Stimulated activated CD4-positive, alpha-beta T cell treated with anti-CD3 and anti-CD28 coated beads, TNF-alpha, amount 100 ng/mL, for 4 hours (primary cell): Measurements from ENCODE around the gene CARHSP1.
"Not testable (repeated sequence)": the region's sequence is repeated elsewhere in the genome, so short reads cannot be mapped to it uniquely, and the experiment has no call there.

Experiments used
- DNase-seq, 3 experiments: peaks; one replicate each; pipeline ENCODE4 v3.0.0-alpha.2; 2020; ENCODE audit warnings: low read depth in 3 of 3

Gene CARHSP1

GRCh38 chr16:8893426-8893825 is 24.6 kb upstream of the CARHSP1 start:
- no peak for DNase-seq

DNA sequence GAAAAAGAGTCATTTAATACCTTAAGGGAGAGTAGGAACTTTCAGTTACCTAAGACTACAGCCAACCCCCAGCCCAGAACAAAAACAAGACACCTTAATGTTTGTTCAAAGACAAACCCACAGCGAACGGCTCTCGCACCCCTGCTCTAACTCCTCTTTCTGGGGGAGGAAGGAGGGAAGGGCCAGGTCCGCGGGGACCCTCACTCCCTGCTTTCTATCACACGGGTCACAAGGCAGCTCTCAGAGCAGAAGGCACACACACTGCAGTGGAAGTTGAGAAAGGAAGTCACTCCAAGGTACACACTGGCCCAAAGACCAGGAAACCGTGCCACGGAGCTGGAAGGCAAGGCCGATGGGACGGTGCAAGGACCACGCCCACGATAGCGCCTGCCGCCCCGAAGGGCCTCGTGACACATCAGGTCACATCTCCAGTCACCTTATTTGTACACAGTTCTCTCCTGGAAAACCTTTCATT is 23.3 kb upstream of the CARHSP1 start:
- no peak for DNase-seq

- DNase-seq: no peak
Measured at GRCh38 chr16:8890549-8890921, 21.7 kb upstream of the CARHSP1 start.

DNA sequence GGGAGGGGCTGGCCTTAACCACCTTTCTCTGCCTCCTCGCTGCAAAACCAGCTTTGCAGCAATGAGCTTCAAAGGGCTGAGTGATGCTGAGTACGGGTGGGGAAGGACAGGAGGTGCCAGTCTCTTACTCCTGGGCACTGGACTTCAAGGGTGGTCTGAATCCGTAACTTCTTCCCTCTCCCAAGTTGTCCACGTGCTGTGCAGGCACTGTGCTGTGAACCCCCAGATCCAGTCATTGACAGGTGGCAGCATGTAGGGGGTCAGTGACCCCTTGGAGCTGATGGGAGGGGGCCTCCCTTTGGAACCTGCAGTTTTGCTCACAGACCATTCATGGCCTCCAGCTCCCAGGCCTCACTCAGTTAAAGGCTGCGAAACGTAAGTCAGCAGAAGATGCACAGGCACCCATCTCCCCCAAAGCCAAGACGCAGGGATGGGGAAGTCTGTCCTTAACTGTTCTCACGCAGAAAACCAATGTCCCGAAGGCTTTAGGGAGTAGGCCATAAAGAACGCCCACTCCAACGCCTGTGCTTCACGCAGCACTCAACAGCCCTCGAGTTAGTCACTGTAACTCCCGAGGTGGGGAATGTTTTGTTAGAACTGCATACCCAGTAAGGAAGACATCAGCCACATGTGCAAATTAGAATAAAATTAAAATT is 21.2 kb upstream of the CARHSP1 start:
- no peak for DNase-seq

- DNase-seq: no peak
Measured at GRCh38 chr16:8888951-8889892, 20.4 kb upstream of the CARHSP1 start.

GRCh38 chr16:8887952-8888560 is 19.2 kb upstream of the CARHSP1 start:
- DNase-seq: no peak

DNA sequence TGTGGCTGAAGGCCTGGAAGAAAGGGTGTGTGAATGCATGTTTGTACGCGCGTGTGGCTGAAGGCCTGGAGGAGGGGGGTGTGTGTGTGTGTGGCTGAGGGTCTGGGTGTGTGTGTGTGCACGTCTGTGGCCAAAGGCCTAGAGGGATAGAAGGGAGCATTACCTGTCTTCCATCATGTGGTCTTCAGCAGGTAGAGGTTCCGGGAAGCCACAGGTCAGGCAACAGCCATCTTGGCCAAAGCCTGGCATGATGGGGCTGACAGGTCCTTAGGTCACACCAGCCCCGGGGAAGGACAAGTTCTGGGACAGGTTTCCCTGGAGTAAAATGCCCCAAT is 18.6 kb upstream of the CARHSP1 start:
- DNase-seq: no peak

DNA sequence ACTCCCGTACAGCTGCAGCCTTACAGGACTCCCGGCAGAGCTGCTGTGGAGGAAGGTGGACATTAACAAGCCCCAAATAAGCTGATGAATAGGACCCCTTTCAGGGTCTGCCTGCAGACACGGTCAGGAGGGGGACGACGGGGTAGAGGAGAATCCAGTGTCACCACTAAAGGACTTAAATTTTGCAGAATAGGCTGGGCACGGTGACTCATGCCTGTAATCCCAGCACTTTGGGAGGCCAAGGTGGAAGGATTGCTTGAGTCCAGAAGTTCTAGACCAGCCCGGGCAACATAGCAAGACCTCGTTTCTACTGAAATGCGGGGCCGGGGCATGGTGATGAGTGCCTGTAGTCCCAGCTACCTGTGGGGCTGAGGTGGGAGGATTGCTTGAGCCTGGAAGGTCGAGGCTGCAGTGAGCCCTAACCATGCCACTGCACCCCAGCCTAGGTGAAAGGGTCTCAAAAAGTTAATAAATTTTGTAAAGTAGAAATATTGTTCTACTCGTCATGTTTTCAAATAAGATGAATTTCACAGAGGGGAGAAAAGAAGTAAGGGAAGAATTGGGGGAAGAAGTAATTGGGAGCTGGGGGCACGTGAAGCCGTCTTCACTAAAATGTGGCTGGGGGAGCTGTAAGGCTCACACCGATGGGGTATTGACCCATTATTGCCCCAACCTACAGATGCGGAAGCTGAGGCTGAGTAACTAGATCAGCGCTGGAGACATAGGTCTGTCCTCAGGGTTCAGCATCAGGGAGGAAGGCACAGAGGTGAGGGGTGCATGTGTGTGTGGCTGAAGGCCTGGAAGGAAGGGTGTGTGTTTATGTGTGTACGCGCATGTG is 18.0 kb upstream of the CARHSP1 start:
- no peak for DNase-seq

DNA sequence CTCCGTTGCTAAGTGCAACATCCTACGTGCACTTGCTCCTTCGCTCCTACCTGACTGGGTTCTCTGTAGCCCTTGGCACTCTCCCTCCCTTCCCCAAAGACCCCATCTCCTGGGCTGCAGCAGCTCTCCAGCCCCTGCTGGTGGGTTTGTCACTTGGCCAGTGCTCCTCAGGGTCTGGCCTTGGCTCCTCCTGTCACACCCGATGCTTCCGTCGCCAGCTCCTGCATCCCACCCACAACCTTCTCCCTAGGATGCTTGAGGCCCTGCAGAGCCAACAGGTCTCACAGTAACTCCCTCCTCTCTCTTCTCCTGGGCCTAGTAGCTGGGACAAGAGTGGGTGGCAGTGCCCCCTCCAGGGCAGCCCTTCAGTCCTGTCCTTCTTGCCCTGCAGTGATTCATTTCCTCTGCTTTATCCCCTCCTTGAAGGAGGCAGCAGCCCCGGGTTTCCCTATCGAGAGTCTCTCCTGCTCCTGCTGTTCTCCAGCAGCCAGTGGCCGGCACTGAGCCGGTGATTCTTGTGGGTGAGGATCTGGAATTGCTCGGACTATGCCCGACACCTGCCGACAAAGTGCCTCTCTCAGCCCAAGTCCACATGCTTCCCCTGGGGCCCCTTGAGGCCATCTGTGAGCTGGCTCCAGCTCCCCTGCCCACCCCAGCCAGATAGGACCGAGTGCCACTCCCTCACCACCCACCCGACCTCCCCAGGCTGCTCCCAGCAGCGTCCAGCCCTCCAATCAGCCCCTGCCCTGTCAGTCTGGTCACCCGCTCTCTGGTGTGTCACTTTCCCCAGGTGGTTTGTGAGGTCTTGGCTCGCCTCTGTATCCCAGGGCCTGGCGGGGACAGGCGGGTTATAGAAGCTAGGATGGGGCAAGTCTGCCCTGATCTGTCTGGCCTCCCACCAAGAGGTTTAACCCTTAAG is 17.1 kb upstream of the CARHSP1 start:
- no peak for DNase-seq

GRCh38 chr16:8882725-8883377 is 14.0 kb upstream of the CARHSP1 start:
- DNase-seq: no peak

- DNase-seq: no peak
Measured at GRCh38 chr16:8882041-8882617, 13.3 kb upstream of the CARHSP1 start, which contains the start of gene LITAFD. Gene LITAFD, plus strand, starts transcription at chr16:8882351. Its CDS starts 2,005 bp downstream, at chr16:8884356.

DNA sequence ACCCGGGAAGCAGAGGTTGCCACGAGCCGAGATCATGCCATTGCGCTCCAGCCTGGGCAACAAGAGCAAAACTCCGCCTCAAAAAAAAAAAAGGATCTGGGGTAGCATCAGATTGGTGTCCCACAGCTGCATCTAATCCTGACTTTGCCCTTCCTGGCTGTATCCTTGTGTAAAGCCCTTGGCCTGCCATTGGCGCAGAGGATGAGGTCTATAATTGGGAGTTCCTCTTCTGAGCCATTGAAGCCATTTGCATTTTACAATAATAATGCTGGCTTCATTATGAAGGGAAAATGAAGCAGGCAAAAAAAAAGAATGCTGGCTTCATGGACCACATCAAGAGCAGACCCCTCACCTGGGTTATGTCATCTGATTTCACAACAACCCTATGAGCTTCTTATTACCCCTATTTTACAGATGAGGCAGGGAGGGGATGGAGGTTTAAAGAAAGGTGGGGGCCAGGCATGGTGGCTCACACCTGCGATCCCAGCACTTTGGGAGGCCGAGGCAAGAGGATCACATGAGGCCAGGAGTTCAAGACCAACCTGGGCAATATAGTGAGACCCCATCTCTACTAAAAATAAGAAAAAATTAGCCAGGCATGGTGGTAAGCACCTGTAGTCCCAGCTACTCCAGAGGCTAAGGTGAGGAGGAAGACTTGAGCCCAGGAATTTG is 12.2 kb upstream of the CARHSP1 start:
- DNase-seq: no peak

DNA sequence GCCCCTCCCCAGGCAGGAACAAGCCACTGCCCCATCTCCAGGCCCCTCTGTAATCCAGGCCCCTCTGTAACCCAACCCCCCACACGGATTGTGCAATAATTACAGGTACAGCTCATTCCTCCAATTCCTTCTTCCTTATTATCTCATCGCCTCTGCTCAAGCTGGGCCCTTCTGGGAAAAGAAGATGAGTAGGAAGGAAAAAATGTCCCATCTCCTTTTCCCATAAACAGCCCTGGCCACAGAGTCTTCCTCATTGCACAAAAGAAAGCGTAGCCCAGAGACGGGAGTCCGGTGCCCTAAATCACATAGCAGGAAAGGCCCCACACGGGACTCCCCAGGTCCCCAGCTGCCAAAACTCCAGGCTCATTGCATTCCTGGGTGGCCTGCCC is 9.7 kb upstream of the CARHSP1 start:
- DNase-seq: no peak

- DNase-seq: no peak
Measured at GRCh38 chr16:8877894-8878522, 9.2 kb upstream of the CARHSP1 start.

DNA sequence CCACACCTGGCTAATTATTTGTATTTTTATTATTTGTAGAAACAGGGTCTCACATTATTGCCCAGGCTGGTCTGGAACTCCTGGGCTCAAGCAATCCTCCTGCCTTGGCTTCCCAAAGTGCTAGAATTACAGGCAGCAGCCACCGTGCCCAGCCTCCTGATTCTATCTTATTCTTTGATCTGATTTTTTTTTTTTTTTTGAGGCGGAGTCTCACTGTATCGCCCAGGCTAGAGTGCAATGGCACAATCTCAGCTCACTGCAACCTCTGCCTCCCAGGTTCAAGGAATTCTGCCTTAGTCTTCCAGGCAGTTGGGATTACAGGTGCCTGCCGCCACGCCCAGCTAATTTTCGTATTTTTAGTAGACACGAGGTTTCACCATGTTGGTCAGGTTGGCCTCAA is 6.5 kb upstream of the CARHSP1 start:
- not testable (repeated sequence) for DNase-seq

DNA sequence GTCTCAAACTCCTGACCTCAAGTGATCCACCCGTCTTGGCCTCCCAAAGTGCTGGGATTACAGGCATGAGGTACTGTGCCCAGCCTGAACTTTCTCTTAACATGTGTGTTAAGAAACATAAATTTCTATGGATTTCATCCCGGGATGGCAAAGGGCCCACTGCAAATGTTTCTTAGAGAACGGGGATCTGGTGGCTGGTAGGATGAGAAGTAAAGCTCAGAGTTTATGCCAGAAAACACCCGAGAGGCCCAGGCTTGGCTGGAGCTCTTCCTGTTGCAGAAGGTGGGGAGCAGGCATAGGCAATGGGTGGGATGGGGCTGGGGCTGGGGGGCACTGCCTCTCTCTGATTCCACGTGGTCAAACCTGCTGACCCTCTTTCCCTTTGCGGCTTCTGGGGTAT is 5.6 kb upstream of the CARHSP1 start:
- no peak for DNase-seq

- not testable (repeated sequence) for DNase-seq
Measured at GRCh38 chr16:8873866-8874195, 5.0 kb upstream of the CARHSP1 start.

DNA sequence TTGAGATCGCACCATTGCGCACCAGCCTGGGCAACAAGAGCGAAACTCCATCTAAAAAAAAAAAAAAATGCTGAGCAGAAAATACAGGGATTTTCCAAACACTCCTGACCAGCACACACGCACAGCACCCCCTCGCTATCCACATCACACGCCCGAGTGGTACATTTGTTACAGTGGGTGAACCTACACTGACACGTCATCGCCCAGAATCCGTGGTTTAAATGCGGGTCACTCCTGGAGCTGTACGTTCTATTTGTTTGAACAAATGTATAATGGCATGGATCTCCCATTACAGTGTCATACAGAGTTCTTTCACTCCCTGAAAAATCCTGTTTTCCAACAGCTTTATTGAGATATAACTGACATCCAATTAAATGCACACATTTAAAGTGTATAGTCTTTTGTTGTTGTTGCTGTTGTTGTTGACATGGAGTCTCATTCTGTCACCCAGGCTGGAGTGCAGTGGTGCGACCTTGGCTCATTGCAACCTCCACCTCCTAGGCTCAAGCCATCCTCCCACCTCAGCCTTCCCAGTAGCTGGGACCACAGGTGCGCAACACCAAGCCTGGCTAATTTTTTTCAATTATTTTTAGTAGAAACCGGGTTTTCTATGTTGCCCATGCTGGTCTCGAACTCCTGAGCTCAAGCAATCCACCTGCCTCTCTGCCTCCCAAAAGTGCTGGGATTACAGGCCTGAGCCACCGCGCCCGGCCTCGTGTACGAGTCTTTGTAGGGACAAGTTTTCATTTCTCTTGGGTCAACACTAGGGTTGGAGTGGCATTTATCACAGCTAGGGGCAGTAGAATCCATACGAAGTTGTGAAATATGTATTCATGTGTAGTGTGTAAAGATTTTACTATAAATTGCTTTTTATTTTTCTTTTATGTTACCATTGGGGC is 4.4 kb upstream of the CARHSP1 start:
- DNase-seq: no peak
